HG02938 (cell line): ENCODE data around the gene ZBTB7A.

Experiments
- ATAC-seq: cut with Tn5 transposase; IDR thresholded peaks from one replicate; pipeline ENCODE4 v1.9.1; 2021; ENCODE audit warnings: mild to moderate bottlenecking, moderate library complexity; ENCODE audit not compliant: unreplicated experiment

The ZBTB7A gene

DNA sequence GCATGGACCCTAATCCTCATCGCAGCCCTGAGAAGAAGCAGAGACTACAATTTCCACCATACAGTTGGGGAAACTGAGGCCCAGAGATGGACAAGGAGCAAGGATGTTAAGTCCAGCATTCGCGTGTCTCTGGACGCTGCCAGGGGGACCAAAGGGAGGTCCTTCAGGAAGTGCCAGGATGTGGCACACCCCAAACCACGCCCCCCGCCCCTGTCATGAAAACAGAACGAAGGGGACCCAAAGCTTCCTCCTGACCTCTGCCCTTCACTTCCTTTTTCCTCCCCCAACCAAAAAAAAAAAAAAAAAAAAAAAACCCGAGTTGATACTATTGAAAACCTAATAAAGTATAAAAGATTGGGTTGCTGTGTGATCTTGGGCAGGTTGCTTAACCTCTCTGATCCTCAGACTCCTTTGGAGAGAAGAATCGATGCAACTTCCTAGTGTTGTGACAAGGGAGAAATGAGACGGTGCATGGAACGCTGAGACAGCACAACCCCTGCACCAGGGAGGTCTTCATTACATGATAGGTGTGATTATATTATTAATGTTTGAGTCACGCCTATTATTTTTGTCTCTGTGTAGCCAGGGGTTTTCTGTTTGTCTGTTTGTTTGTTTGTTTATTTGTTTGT, 2.7 kb upstream of the ZBTB7A start:
- no peak for ATAC-seq

DNA sequence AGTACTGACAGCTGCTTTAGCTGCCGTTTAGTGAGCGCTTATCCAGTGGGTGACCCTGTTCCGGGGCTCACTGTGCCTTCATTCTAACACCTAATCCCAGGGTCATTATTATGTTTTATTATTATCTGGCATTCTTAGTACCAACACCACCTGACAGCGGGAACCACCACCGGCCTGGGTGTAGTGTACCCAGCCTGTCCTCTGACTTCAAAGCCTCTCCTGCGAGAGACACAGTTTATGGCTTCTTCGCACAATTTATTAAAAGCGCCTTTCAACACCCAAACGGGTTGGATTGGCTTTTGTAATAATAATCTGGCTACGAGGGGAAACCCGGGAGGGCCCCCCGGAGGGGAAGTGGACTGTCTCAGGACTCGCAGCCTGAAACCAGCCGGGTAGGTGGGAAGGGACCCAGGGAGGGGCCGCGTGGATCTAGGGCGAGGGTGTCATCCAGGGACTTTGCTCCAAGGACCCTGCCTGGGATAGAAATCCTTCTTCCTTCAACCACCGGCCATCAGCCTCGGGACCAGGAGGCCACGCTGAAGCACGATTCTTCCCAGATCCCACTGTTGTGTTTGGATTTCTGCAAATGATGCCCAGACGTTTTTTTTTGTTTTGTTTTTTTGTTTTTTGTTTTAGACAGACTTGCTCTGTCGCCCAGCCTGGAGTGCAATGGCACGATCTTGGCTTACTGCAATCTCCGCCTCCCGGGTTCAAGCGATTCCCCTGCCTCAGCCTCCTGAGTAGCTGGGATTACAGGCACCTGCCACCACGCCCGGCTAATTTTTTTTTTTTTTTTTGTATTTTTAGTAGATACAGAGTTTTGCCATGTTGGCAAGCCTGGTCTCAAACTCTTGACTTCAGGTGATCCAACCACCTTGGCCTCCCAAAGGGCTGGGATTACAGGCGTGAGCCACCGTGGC, 1.6 kb upstream of the ZBTB7A start:
- no peak for ATAC-seq

DNA sequence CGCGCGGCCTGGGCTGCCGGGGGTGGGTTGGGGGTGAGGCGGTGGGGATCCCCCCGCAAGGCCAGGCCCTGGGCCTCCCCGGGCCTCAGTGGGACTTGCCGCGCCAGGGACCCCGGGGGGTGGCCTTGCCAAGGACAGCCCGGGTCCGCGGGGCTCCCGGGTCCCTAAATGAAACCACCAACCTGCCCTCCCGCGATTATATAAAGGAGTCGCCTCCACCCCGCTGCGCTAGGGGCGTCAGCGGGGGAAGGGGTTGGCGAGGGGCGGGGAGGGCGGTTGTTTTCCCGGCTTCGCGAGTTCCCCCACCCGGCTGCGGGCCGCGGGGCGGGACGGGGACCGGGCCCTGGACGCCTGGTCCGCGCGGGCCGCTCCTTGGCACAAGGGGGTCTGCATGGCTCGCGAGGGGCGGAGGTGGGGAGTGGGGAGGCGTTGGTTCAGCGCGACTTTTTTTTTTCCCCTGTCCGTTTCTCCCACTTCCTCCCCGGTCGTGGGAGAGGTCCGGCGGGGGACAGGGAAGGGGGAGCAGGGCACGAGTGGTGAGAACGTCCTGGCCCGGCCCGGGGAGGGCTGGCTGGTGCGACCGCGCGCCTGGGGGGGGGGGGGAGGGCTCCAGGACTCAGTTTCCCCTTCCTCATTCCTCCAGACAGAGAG, 822 bp upstream of the ZBTB7A start:
- no peak for ATAC-seq

DNA sequence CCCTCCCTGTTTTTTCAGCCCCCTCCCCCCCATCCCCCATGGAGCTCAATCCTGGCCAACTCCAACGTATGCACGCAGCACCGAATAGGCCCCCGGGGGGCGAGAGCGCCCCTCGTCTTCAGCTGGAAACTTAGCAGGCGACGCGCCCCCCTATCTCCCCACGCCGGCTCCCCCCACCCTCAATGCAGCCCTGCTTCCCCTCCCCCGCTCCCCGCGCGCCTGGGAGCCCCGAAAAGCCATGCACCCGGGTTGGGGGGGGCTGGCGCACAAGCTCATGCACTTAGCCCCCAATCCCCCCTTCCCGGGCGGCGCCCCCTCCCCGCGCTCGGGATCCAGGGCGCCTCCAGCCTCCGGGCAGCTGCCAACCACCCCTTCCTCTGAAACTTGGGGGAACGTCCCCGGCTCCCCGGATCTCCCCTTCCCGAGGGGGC, 508 bp downstream of the ZBTB7A start:
- ATAC-seq, result no peak

DNA sequence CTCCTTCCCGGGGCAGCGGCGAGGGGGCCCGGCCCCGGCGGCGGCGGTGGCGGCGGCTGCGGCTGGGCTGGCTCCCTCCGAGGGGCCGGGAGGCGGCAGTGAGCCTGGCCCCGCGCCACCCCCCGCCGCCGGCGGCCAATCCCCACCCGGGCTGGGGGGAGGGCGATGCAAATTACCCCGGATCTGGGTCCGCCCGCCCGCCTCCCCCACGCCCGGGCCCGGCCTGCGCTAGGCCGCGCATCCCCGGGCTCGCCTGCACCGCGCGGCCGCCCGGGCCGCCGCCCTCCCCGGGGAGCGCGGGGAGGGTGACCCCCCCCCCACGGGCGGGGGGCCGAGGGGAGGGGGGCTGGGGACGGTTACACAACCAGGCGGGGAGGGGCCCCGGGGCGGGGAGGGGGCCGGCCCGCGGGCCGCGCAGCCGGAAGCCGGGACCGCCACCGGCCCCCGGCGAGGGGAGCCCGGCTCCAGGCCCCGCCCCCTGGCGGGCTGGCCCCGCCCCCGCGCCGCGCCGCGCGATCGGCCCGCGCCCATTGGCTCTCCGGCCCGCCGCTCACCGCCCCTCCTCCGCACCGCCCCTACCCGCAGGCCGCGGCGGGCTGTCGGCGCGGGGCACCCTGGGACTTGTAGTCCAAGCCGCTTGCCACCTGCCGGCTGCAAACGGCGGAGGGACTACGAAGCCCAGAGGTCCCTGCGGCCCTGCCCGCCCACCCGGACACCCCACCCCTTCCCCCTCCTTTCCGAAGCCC, 1.1 kb downstream of the ZBTB7A start:
- ATAC-seq, result peak; percentile 68

DNA sequence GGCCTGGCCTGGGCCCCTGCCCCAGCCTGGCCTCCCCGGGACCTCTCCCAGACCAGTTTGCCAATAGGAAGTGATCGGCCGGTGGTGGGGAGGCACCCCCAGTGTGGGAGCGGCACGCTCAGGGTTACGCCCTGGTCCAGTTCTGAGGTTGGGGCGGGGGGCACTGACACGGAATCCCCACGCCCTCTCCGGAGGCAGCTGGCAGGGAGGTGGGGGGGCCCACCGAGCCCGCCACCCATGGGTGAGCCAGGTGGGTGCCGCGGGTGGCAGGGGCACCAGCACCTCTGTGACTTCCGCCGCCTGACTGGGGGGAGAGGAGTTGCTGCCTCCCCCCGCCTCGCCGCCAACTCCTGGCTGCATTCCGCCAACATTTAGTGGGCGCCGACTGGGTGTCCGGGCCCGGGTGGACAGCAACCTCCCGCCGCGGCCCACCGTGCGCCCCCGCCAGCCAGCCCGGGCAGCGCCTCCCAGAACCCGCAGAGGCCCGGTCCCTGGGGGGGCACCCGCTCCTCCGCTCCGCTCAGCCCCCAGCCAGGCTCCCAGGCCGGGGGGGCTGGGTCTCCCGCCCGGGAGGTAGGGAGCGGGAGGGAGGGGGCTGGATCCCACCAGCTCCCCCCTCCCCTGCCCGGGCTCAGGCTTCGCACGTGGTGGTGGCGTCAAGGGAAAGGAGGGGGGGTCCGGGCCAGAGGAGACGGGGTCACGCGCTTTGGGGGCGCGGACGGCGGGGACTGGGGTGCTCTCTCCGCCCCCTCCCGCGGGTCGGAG, 2.0 kb downstream of the ZBTB7A start:
- no peak for ATAC-seq

DNA sequence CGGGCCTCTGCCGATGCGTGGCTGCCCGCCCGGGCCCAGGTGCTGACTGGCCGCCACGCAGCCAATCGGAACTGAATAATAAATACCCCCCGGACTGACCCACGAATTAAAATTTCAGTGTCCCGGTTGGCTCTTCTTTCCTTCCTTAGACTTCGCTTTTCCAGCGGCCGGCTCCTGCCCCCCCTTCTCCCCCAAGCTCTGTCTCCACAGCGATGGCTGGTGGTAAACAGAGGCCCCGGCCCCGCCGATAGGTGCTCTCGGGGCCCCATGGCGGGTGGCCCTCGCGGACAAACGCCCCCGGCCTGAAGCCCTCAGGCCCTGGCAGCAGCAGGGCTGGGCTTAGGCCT, 2.6 kb downstream of the ZBTB7A start:
- ATAC-seq, result no peak

DNA sequence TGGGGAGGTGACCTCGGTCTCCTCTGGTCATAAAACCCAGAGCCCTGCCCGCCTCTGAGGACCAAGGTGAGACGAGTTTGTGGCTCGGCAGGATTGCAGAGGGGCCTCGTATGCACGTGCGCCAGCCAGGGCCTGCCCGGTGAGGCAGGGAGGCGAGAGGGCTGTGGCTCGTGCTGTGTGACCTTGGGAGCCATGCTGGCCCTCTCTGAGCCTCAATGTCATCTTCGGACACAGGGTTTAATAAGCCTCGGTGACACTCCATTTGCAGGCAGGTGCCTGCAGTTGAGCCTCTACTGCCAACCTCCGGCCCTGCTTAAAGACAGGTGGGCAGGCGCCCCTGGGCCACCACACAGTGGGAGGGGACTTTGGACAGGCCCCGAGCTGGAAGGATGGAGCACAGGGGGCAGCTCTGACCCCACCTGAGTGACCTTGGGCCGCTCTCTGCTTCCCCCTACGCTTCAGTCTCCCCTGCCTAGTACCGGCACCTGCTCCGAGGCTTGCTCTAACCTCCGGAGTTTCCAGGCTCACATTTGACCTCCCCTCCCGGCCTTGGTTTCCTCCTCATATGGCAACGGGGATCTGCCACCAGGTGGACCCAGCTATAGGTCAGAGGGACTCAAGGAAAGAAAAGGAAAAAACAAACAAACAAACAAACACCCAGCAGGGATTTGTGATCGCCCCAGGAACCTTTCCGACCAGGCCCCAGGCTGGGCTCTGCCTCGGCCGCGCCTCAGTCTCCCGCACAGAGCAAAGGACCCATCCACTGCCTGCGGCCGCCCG, 3.1 kb downstream of the ZBTB7A start:
- ATAC-seq, result no peak

GRCh38 chr19:4062419-4063368, 4.0 kb downstream of the ZBTB7A start:
- ATAC-seq, result no peak

DNA sequence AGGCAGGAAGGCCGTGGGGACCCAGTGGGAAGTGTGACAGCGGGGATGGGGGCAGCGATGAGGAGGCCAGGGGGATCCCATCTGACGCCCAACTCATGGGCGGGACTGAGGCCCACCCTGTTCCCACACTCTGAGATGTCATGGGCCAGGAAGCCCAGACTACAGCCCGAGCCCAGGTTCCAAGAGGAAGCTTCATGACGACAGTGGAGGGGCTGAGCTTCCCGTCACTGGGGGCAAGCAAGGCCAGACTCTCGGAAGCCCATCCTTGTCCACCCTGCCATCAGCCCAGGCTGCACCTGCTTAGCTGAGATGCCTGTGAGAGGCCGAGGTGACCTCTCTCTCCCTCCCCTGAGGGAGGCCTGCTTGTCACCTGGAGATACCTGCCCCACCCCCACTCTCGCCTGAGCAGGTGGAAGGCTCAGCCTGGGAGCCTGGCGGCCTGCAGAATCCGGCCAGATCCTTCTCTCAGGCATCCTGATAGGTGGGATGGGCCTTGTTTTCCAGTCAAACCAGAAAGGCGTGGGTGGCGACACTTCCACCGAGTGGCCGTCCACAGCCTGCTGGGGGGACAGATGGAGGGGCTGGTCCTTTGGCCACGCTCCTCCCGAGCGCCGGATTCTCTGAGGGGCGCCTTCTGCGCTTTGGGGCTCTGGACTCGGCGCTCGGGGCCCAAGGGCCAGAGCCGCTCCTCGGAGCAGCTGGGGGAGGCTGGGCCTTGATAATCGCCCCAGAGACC, 4.8 kb downstream of the ZBTB7A start:
- ATAC-seq, result no peak

DNA sequence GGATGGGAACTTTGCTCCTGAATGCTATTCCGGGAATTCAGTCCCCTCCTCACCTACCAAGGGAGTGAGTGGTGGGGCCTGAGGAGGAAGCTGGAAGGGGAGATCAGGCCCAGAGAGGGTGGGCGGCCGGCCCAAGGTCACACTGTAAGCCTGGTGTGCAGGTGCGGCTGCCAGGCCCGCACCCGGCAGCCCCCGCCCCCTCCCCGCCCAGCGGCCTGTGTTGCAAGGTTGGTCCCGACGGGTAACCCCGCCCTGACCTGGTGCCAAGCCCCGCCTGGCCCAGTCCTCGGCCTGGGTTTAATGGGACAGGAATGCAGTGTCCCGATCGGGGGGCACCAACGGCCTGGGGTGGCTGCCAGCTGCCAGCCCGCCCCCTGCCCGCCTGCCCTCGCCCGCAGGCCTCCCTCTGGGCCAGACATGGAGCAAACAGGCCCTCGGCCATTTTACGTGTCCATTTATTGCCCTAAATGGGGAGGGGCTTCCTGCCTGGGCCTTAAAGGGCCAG, 5.5 kb downstream of the ZBTB7A start:
- ATAC-seq, result no peak

GRCh38 chr19:4060621-4061177, 6.0 kb downstream of the ZBTB7A start:
- ATAC-seq, result no peak

DNA sequence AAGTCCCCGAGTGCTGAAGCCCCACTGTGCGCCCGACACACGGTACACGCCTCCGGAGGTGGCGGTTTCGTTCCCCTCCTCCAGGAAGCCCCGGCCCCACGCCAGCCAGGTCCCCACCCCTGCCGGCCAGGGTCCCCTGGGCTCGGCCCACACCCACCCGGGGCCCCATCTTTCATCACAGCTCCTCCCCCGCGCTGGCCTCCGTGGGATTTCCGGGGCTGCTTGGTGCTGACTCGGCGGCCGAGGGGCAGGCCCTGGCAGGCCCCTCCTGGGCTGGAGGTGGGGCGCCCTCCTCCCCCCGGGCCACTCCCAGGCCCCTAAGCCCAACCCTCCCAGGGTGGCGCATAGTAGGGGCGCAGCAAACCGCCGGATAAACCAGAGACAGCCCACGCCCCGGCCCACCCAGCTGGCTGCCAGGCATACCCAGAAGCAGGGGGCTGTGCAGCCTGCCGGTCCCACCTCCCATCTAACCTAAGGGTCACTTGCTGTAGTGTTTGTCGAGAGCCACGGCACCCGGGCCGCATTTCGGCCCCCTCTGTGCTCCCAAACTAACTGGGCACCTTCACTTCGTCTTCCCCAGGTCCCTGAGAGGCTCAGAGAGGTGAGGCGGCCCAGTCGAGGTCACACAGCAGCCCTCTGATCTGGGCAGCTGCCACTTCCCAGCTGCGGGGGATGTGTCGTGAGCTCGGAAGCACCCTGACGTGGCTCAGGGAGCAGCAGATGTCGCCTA, 6.6 kb downstream of the ZBTB7A start:
- no peak for ATAC-seq

DNA sequence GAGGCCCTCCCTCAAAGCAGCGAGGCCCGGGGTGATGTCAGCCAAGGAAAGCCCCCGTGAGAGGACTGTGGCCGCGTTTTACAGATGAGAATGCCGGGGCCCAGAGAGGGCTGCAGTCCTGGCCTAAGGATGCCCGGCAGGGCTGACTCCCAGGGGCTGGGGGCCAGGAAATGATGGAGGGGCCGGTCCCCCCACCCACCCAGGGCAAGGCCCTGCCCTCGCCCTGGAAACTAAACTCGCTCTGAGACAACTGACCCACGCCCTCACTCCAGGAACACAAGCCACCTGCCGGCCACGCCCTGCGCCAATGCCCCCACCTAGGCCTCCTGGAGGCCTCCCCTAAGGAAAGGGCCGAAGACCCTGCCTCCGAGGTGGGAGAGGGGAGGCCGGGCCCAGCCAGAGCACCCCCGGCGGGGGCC, 7.2 kb downstream of the ZBTB7A start:
- no peak for ATAC-seq

GRCh38 chr19:4058693-4059452, 7.8 kb downstream of the ZBTB7A start:
- no peak for ATAC-seq
